GM18507 (cell line): ENCODE measurements around the gene WDR19.
A peak's percentile ranks its signal among the peaks of the same experiment; 100 is the strongest.
"Not testable (repeated sequence)": the region's sequence is repeated elsewhere in the genome, so short reads cannot be mapped to it uniquely, and the experiment has no call there.

Experiments used
- DNase-seq: peaks from one replicate; pipeline ENCODE4 v3.0.0; 2011; ENCODE audit warnings: low read depth; ENCODE audit not compliant: insufficient read length; ENCODE audit errors: extremely low spot score
- FAIRE-seq: peaks from 2 replicates; lab custom pipeline; 2011; peaks lifted over from hg19 to GRCh38; lab: Jason Lieb, UNC

WDR19 gene

GRCh38 chr4:39181905-39182638, at the start of gene WDR19:
Gene WDR19 (plus strand): TSS chr4:39182529. CDS start chr4:39182558, 29 bp downstream.
- peak; percentile 100 for FAIRE-seq
- DNase-seq, result peak; percentile 93

GRCh38 chr4:39133623-39134022, 48.7 kb upstream of the WDR19 start:
- DNase-seq (no peak), FAIRE-seq (no peak)

GRCh38 chr4:39134683-39135306, 47.5 kb upstream of the WDR19 start:
- FAIRE-seq, result no peak
- no peak for DNase-seq

DNA sequence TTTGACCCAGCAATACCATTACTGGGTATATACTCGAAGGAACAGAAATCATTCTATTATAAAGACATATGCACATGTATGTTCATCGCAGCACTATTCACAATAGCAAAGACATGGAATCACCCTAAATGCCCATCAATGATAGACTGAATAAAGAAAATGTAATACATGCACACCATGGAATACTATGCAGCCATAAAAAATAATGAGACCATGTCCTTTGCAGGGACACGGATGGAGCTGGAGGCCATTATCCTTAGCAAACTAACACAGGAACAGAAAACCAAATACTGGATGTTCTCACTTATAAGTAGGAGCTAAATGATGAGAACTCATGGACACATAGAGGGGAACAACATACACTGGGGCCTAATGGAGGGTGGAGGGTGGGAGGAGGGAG, 44.1 kb upstream of the WDR19 start:
- FAIRE-seq, DNase-seq: not testable (repeated sequence)

- no peak for FAIRE-seq
- DNase-seq, result no peak
Observed at GRCh38 chr4:39146211-39146610, 36.1 kb upstream of the WDR19 start.

DNA sequence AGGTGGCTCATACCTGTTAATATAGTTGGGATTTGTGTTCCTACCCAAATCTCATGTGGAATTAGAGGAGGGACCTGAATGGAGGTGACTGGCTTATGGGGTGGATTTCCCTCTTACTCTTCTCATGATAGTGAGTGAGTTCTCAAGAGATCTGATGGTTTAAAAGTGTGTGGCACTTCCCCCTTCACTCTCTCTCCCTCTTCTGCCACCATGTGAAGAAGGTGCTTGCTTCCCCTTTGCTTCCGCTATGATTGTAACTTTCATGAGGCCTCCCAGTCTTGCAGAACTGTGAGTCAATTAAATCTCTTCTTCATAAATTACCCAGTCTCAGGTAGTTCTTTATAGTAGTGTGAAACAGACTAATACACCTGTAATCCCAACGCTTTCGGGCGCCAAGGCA, 28.3 kb upstream of the WDR19 start:
- peak; percentile 49 for FAIRE-seq
- no peak for DNase-seq

DNA sequence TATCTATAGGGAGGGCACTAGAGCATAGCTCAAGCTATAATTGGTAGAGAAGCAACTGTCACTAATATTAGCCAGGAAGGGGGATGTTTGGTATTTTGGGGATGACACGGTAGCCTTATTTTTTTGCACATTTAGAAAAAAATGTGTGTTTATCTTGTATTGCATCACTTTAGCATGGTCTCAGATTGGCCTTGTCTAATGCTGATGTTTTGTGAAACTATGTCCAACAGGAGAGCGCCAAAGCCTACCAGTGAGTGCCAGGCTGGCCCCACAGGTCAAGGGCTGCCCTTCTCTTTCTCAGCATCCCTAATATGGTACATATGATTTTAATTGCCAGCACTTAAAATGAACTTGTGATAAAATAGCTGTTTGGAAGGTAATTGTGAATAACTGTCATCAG, 24.8 kb upstream of the WDR19 start:
- DNase-seq, result no peak
- no peak for FAIRE-seq

- DNase-seq (no peak), FAIRE-seq (peak; percentile 52)
Observed at GRCh38 chr4:39166177-39166576, 16.2 kb upstream of the WDR19 start.

DNA sequence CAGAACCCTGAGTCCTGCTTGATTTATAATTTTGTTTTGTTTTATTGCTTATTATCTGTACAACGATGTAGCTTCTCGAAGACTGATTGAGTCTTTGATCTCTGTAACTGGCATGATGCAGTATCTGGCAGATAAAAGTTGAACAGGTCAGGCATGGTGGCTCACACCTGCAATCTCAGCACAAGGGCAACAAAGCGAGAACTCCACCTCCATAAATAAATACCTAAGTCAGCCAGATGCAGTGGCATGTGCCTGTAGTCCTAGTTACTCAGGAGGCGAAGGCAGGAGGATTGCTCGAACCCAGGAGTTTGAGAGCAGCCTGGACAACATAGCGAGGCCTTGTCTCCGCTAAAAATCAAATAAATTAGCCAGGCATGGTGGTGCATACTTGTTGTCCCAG, 15.7 kb upstream of the WDR19 start:
- DNase-seq (no peak), FAIRE-seq (peak; percentile 12)

GRCh38 chr4:39169426-39169825, 12.9 kb upstream of the WDR19 start:
- no peak for FAIRE-seq
- no peak for DNase-seq

DNA sequence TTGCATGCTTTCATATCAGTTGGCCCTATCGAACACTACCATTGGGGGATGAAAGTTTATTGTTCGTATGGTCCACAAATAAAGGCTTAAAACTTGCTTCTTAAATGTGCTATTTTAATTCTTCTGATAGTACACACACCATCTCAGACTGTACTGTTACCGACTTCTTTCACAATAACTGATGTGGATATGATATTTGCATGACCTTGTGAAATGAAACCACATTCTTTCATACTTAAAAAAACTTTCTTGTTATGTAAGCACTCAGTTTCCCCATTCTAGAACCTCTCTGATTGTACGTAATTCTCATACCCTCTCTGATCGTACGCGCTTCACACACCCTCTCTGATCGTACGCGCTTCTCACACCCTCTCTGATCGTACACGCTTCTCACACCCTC, 12.0 kb upstream of the WDR19 start:
- DNase-seq (no peak), FAIRE-seq (no peak)

DNA sequence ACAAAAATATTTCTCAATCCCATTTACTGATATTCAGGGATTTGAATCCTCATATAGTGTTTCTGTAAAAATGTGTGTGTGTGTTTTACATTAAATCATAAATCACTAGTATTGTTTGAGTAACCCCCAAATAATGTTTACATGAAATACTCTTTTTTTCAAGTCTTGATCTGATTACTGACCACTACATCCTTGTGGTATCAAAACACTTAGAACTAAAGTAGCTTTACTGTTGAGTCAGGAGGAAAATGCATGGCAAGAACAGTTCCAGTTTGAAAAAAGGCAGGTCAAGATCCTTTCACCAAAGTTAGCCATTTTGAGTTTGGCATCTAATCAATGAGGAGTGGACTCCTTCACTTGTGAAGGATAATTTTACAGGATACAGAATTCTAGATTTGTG, 3.6 kb upstream of the WDR19 start:
- no peak for FAIRE-seq
- no peak for DNase-seq

DNA sequence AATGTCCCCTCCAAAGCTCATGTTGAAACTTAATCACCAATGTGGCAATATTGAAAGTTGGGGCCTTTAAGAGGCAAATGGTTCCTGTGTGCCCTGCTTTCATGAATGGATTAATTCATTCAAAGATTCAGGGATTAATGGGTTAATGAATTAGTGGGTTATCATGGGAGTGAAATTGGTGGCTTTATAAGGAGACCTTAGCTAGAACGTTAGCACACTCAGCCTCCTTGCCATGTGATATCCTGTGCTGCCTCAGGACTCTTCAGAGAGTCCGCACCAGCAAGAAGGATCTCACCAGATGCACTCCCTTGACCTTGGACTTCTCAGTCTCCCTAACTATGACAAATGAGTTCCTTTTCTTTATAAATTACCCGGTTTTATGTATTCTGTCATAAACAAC, 2.6 kb upstream of the WDR19 start:
- FAIRE-seq (no peak), DNase-seq (no peak)

DNA sequence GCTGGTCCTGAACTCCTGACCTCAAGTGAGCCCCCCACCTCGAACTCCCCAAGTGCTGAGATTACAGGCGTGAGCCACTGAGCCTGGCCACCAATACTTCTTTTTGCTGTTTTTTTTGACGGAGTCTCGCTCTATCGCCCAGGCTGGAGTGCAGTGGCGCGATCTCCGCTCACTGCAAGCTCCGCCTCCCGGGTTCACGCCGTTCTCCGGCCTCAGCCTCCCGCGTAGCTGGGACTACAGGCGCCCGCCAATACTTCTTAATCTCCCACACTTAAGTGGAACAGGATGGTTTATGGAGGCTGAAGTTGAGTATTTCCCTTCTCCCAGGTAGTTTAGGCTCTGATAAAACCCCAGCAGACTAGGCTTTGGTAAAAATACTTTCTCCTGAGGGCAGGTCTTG, 1.7 kb upstream of the WDR19 start:
- FAIRE-seq, DNase-seq: not testable (repeated sequence)

DNA sequence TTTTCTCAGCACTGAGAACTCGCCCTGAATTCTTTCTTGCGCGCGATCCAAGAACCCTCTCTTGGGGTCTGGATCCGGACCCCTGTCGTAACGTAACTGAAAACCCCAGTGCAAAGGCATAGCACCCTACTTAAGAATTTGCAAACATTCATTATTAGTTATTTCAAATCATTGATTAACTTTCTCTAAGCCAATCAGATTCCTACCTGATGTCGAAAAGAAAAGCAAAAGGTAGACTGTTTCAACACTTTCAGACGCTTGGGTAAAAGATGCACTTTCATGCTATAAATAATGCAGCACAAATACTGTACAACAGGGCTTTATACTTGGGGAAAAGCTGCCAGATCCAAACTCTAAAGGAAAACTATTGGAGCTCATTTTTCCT, 817 bp upstream of the WDR19 start:
- DNase-seq (no peak), FAIRE-seq (peak; percentile 41)

GRCh38 chr4:39201963-39202362, 19.6 kb downstream of the WDR19 start:
- FAIRE-seq (no peak), DNase-seq (no peak)

- no peak for FAIRE-seq
- no peak for DNase-seq
Observed at GRCh38 chr4:39204543-39204942, 22.2 kb downstream of the WDR19 start.

DNA sequence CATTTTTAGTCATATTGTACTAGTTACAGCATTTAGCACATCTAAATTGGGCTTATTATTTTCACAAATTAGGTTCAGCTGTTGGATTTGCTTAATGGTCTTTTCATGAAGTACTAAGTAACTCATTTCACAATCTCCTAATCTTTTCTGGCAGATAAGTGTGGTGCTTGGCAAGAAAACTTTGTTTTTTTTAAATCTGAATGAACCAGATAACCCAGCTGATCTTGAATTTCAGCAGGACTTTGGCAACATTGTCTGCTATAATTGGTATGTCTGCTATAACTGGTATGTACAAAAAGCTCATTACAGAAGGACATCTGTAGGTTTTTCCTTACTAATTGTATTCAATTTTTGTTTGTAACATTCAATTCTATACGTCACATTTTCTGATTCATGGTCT, 22.7 kb downstream of the WDR19 start:
- DNase-seq (no peak), FAIRE-seq (peak; percentile 35)

DNA sequence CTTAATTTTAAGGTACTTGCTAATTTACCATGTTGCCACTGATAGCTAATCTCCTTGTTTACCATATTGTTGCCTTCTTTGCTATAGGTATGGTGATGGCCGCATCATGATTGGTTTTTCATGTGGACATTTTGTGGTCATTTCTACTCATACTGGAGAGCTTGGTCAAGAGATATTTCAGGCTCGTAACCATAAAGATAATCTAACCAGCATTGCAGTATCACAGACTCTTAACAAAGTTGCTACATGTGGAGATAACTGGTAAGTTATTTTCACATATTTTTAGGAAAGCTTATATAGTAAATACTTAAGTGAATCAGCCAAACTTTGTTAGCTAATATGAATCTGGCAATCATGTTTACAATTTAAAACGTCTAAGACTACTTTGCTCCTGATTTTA, 23.1 kb downstream of the WDR19 start:
- DNase-seq (no peak), FAIRE-seq (no peak)

GRCh38 chr4:39227906-39228305, 45.6 kb downstream of the WDR19 start:
- no peak for FAIRE-seq
- no peak for DNase-seq

- DNase-seq, result no peak
- no peak for FAIRE-seq
Observed at GRCh38 chr4:39228377-39228776, 46.0 kb downstream of the WDR19 start.
